ENCODE results near the gene TSGA10.

DNA sequence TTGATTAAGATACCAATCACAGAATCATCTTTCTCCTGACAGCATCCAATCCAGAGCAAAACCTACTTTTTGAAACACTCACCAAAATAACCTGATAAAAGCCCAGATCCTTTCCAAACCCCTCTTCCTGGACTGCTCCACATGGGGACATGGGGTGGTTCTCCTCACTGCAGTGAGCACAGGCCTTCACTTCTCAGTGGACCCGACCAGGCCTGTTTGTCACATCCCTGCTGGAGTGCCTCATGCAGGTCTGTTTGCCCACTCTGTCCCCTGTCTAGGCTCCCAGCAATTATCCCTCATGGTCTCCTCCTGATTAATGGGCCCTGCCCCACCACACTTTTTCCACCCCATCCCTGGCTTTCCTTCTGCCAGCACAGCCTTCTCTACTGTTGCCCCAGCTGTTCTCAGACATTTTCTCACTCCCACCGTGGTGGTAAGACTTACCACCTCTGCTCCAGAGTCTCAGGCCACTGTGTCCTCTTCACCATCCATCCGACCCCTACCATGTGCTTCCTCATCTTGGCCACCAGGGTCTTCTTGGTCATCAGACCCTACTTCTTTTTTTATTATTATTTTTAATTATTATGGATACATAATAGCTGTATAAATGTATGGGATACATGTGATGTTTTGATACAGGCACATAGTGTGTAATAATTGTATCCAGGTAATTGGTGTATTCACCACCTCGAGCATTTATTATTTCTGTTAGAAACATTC, 47.4 kb upstream of the TSGA10 start:
- TF ChIP-seq, protein P1, sequence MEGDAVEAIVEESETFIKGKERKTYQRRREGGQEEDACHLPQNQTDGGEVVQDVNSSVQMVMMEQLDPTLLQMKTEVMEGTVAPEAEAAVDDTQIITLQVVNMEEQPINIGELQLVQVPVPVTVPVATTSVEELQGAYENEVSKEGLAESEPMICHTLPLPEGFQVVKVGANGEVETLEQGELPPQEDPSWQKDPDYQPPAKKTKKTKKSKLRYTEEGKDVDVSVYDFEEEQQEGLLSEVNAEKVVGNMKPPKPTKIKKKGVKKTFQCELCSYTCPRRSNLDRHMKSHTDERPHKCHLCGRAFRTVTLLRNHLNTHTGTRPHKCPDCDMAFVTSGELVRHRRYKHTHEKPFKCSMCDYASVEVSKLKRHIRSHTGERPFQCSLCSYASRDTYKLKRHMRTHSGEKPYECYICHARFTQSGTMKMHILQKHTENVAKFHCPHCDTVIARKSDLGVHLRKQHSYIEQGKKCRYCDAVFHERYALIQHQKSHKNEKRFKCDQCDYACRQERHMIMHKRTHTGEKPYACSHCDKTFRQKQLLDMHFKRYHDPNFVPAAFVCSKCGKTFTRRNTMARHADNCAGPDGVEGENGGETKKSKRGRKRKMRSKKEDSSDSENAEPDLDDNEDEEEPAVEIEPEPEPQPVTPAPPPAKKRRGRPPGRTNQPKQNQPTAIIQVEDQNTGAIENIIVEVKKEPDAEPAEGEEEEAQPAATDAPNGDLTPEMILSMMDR (IDR thresholded peaks at IDR 0.05; ENCODE audit: extremely low read depth in 1 of 2, insufficient read depth in 1 of 2, low read depth in 1 of 2, low read length in 2 of 2): no peak
- TF ChIP-seq EZH2 (IDR thresholded peaks at IDR 0.05; ENCODE audit: borderline replicate concordance, low read depth, low read length, severe bottlenecking): no peak

All from endothelial cell of umbilical vein (primary cell).